GM12878 (cell line): Measurements from ENCODE around the gene MCM5. TPM values are rescaled to one million over a fixed set of nuclear protein-coding genes. Genes with fewer than 3 reads are reported as not detected.

Source experiments
- CBFB ChIP-seq: IDR thresholded peaks from 2 replicates; pipeline ENCODE4 v1.6.1; 2016; ENCODE audit warnings: antibody characterized with exemption, low read depth
- CEBPB ChIP-seq, 2 experiments: fragments of 150-350 bp in 1 of 2; IDR thresholded peaks; 2 replicates each; pipeline ENCODE4 v1.6.1; 2012 to 2014; ENCODE audit warnings: low read depth in 2 of 2, low read length in 2 of 2, borderline replicate concordance in 1 of 2, inconsistent platforms in 1 of 2
- CREB1 ChIP-seq: IDR thresholded peaks from 2 replicates; pipeline ENCODE4 v1.6.1; 2012; ENCODE audit warnings: low read depth, mild to moderate bottlenecking, inconsistent platforms
- GATAD2B ChIP-seq: fragments of 450-650 bp; conservative IDR thresholded peaks from 2 replicates; pipeline ENCODE4 v1.6.1; 2017; ENCODE audit warnings: low read depth, mild to moderate bottlenecking, moderate library complexity
- HDAC6 ChIP-seq: fragments of 200-600 bp; sonication (generic); IDR thresholded peaks from one replicate; pipeline ENCODE4 v1.8.0; 2017; ENCODE audit warnings: antibody characterized with exemption; ENCODE audit not compliant: unreplicated experiment
- IKZF2 ChIP-seq, 2 experiments: fragments of 450-650 bp; IDR thresholded peaks; 2 replicates each; pipeline ENCODE4 v1.6.1; 2017; ENCODE audit warnings: mild to moderate bottlenecking in 2 of 2, moderate library complexity in 2 of 2
- MAX ChIP-seq: IDR thresholded peaks from 2 replicates; pipeline ENCODE4 v1.6.1; 2012; ENCODE audit warnings: low read depth, low read length, improper control_type of control experiment
- MTA3 ChIP-seq: IDR thresholded peaks from 2 replicates; pipeline ENCODE4 v1.6.1; 2012; ENCODE audit warnings: low read length, inconsistent platforms, borderline replicate concordance
- NFXL1 ChIP-seq: fragments of 450-650 bp; IDR thresholded peaks from 2 replicates; pipeline ENCODE4 v1.6.1; 2017; ENCODE audit warnings: antibody characterized with exemption, mild to moderate bottlenecking, borderline replicate concordance
- POLR2A ChIP-seq: IDR thresholded peaks from 2 replicates; pipeline ENCODE4 v1.6.1; 2011; ENCODE audit warnings: low read depth, mild to moderate bottlenecking, low read length
- POLR2AphosphoS5 ChIP-seq: IDR thresholded peaks from 2 replicates; pipeline ENCODE4 v1.6.1; 2011; ENCODE audit warnings: mild to moderate bottlenecking, low read length, inconsistent platforms
- RB1 ChIP-seq: fragments of 450-650 bp; formaldehyde crosslinking; IDR thresholded peaks from 2 replicates; pipeline ENCODE4 v1.6.1; 2017; ENCODE audit warnings: mild to moderate bottlenecking, borderline replicate concordance
- SMAD5 ChIP-seq: IDR thresholded peaks from 2 replicates; pipeline ENCODE4 v1.6.1; 2016; ENCODE audit warnings: antibody characterized with exemption, low read depth
- SP1 ChIP-seq: IDR thresholded peaks from one replicate; pipeline ENCODE4 v1.6.1; 2011; ENCODE audit warnings: low read depth, low read length
- TCF12 ChIP-seq: IDR thresholded peaks from 2 replicates; pipeline ENCODE4 v1.6.1; 2011; ENCODE audit warnings: low read depth, mild to moderate bottlenecking, low read length
- ZBTB4 ChIP-seq: fragments of 450-650 bp; formaldehyde crosslinking; IDR thresholded peaks from 2 replicates; pipeline ENCODE4 v1.4.0; 2022; ENCODE audit warnings: mild to moderate bottlenecking, moderate library complexity
- ZBTB40 ChIP-seq: fragments of 450-650 bp; IDR thresholded peaks from 2 replicates; pipeline ENCODE4 v1.6.1; 2016; ENCODE audit warnings: mild to moderate bottlenecking, moderate library complexity, borderline replicate concordance
- ZNF384 ChIP-seq: IDR thresholded peaks from 2 replicates; pipeline ENCODE4 v1.6.1; 2012; ENCODE audit warnings: low read depth, mild to moderate bottlenecking, low read length, improper control_type of control experiment, borderline replicate concordance
- ZSCAN29 ChIP-seq: fragments of 450-650 bp; IDR thresholded peaks from 2 replicates; pipeline ENCODE4 v1.6.1; 2017; ENCODE audit warnings: mild to moderate bottlenecking, moderate library complexity
- ZZZ3 ChIP-seq: IDR thresholded peaks from 2 replicates; pipeline ENCODE4 v1.6.1; 2011; ENCODE audit warnings: low read depth; ENCODE audit not compliant: control insufficient read depth, insufficient read length
- polyA plus RNA-seq, 11 experiments: library from polyadenylated mRNA; depleted of rRNA in 4 of 11; unstranded in 6 of 11; stranded (reverse) in 5 of 11; fragments of >200 nt; fragmentation: Nextera tagmentation in 4 of 11; fragmentation: Illumina TruSeq in 1 of 11; extraction: Ambion mirVana in 4 of 11; extraction: Trizol in 1 of 11; gene quantifications; 1 replicate in 1 of 11; 2 replicates in 10 of 11; pipeline versions ENCODE4 v1.2.1 to v1.2.3, GENCODE V29; 2011 to 2016; ENCODE audit warnings: inconsistent platforms in 2 of 11, missing spikeins in 2 of 11, low read depth in 1 of 11
- total RNA-seq, 4 experiments: library from RNA; depleted of rRNA in 3 of 4; stranded (reverse); fragments of >200 nt in 3 of 4; fragmentation: Illumina TruSeq in 1 of 4; extraction: Trizol in 1 of 4; gene quantifications; 2 replicates each; pipeline versions ENCODE4 v1.2.1 to v1.2.3, GENCODE V29; 2013 to 2021

Gene MCM5
- total and polyA plus RNA-seq, 10 of the 15 experiments (the other 5 are each of a cell fraction or from before 2014, with no cell fraction given), result 14.1 to 360 (median 164) TPM

GRCh38 chr22:35399678-35400500, at the start of gene MCM5 (continued):
- TF ChIP-seq ZBTB4 (CRISPR knock-in tag) (no peak), MAX (peak; percentile 68; the same call in 1 of the 2 replicates), MTA3 (no peak), SMAD5 (peak; percentile 56; the same call in 1 of the 2 replicates), NFXL1 (no peak), ZZZ3 (no peak), POLR2A (peak; percentile 81), IKZF2 (IDR thresholded peaks at IDR 0.05) (no peak), POLR2AphosphoS5 (peak; percentile 90), RB1 (peak; percentile 100), CBFB (no peak; the same call in 1 of the 2 replicates), ZBTB40 (peak; percentile 81; the same call in 1 of the 2 replicates), CREB1 (peak; percentile 77), ZNF384 (peak; percentile 80), GATAD2B (peak; percentile 70; the same call in 1 of the 2 replicates), TCF12 (peak; percentile 26; the same call in 1 of the 2 replicates), HDAC6 (no peak), SP1 (peak; percentile 93), CEBPB (IDR thresholded peaks at IDR 0.05; ENCODE audit: borderline replicate concordance in 1 of 2, low read depth in 2 of 2, low read length in 2 of 2) (no peak), ZSCAN29 (no peak)
